Upper lobe of left lung (tissue), 6 donors: ENCODE data around the gene PRSS36. TPM values are rescaled to one million over a fixed set of nuclear protein-coding genes. Genes with fewer than 3 reads are reported as not detected.

ENCODE experiments used
- ATAC-seq, 2 donors: fragments of 200-7000 bp; cut with Tn5 transposase; one replicate each; pipeline ENCODE4 v1.9.1; 2022; ENCODE audit warnings: mild to moderate bottlenecking in 2 of 2, moderate library complexity in 2 of 2; ENCODE audit not compliant: low FRiP score in 2 of 2
- DNase-seq, 2 donors: peaks; one replicate each; pipeline ENCODE4 v3.0.0-alpha.2; 2019 to 2020
- H3K27ac ChIP-seq, 4 donors: fragments of 200-600 bp; sonication (generic); one replicate each; pipeline ENCODE4 v1.5.1; 2016 to 2019
- H3K27me3 ChIP-seq, 4 donors: fragments of 200-600 bp; sonication (generic); one replicate each; pipeline ENCODE4 v1.5.1; 2017 to 2019
- H3K36me3 ChIP-seq, 4 donors: fragments of 200-600 bp; sonication (generic); one replicate each; pipeline ENCODE4 v1.5.1; 2016 to 2019
- H3K4me1 ChIP-seq, 4 donors: fragments of 200-600 bp; sonication (generic); one replicate each; pipeline ENCODE4 v1.5.1; 2018 to 2019
- H3K4me3 ChIP-seq, 4 donors: fragments of 200-600 bp; sonication (generic); one replicate each; pipeline ENCODE4 v1.5.1; 2017 to 2019; ENCODE audit warnings: mild to moderate bottlenecking in 2 of 4, moderate library complexity in 1 of 4
- H3K9me3 ChIP-seq, 4 donors: fragments of 200-600 bp; sonication (generic); one replicate each; pipeline ENCODE4 v1.5.1; 2018 to 2019
- CTCF ChIP-seq, 6 experiments: fragments of 450-650 bp in 4 of 6; fragments of 200-600 bp in 2 of 6; sonication (generic) in 2 of 6; IDR thresholded peaks; one replicate each; pipeline ENCODE4 v1.5.1; 2016 to 2019; ENCODE audit warnings: antibody characterized with exemption in 6 of 6
- EP300 ChIP-seq, 4 donors: sonication (generic); formaldehyde crosslinking; IDR thresholded peaks; one replicate each; pipeline ENCODE4 v1.5.1; 2017; ENCODE audit warnings: antibody characterized with exemption in 4 of 4, control low read depth in 2 of 4
- POLR2A ChIP-seq, 4 donors: fragments of 450-650 bp; IDR thresholded peaks; one replicate each; pipeline ENCODE4 v1.5.1; 2016 to 2017; ENCODE audit warnings: antibody characterized with exemption in 4 of 4, mild to moderate bottlenecking in 2 of 4
- POLR2AphosphoS5 ChIP-seq, 2 donors: sonication (generic); formaldehyde crosslinking; IDR thresholded peaks; one replicate each; pipeline ENCODE4 v1.5.1; 2017; ENCODE audit warnings: antibody characterized with exemption in 2 of 2
- WGBS, 2 donors: methylation state at CpG; one replicate each; pipeline ENCODE4 v1.1.5; 2017 to 2018; 5-methylcytosine and 5-hydroxymethylcytosine counted together
- total RNA-seq, 6 donors: library from RNA; depleted of rRNA in 4 of 6; stranded (reverse); fragments of >200 nt in 4 of 6; gene quantifications; one replicate each; pipeline versions ENCODE4 v1.1.0 to v1.2.1, GENCODE V29; 2016 to 2021
- donor health status: DM: no; HTN: no; CAD: no; lungs with moderate emphysema.
- donor health status: DM: no; HTN: yes; CAD: no; lungs with severe emphysema.

Gene PRSS36
- total RNA-seq, 6 donors from 2014 or later = 1.4 to 61.8 (median 5.6) TPM

DNA sequence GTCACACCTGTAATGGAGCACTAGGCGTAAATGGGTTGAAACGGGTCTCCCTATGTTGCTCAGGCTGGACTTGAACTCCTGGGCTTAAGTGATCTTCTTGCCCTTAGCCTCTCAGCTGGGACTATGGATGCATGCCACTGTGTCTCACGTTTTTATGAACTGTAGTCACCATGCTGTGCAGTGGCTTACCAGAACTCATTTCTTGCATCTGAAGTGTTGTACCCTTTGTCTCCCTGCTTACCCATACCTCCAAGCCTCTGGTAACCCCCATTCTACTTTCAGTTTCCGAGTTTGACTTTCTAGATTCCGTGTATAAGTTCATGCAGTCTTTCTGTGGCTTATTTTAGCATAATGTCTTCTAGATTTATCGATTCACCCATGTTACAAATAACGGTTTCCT is 45.0 kb upstream of the PRSS36 start:
- Histone ChIP-seq H3K27me3 (no peaks in the 10 kb centered on the region), H3K4me3 (no peak overlapping the region), H3K4me1 (peaks cover 0 to under 1% (median 0%) of the 10 kb centered on the region in 4 donors), H3K36me3 (peaks cover 38 to 82% (median 60%) of the 10 kb centered on the region in 4 donors), H3K27ac (no peak overlapping the region), H3K9me3 (no peaks in the 10 kb centered on the region)
- ATAC-seq (no peak), DNase-seq (no peak)
- WGBS, 2 donors = 82 to 86% methylated on average over 7 of the region's 7 CpGs
- no peak for TF ChIP-seq POLR2A (IDR thresholded peaks at IDR 0.05)

DNA sequence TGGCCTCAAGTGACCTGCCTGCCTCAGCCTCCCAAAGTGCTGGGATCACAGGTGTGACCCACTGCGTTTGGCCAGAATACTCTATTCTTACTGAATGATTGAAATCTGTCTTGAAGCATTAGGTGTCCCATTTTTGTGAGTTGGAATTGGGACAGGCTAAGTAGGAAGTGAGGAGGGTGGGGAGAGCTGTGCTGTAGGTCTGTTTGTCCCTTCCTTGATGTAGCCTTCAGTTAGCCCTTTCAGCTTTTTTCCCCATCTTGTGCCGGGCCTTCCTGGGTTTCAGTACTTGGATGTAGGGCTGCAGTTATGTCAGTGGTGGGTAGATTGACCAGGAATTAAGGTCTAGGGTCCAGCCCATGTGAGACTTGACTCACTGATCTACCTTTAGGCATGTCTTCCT is 44.0 kb upstream of the PRSS36 start:
- 89 to 90% methylated on average over 2 of the region's 2 CpGs for WGBS, 2 donors
- no peaks in the 10 kb centered on the region for H3K4me1 ChIP-seq
- no peaks in the 10 kb centered on the region for H3K27me3 ChIP-seq
- H3K9me3 ChIP-seq = no peaks in the 10 kb centered on the region
- H3K27ac ChIP-seq = no peak overlapping the region
- H3K4me3 ChIP-seq = no peak overlapping the region
- ATAC-seq (no peak), DNase-seq (no peak)
- H3K36me3 ChIP-seq = peaks cover 49 to 85% (median 70%) of the 10 kb centered on the region in 4 donors
- TF ChIP-seq CTCF (IDR thresholded peaks at IDR 0.05) = no peak
- no peak for TF ChIP-seq POLR2AphosphoS5 (IDR thresholded peaks at IDR 0.05)
- no peak for TF ChIP-seq POLR2A (IDR thresholded peaks at IDR 0.05)
- TF ChIP-seq EP300 (IDR thresholded peaks at IDR 0.05) = no peak

- Histone ChIP-seq H3K27me3 (no peaks in the 10 kb centered on the region), H3K4me3 (no peak overlapping the region), H3K9me3 (no peaks in the 10 kb centered on the region), H3K4me1 (no peaks in the 10 kb centered on the region), H3K27ac (no peak overlapping the region), H3K36me3 (peaks cover 56 to 94% (median 78%) of the 10 kb centered on the region in 4 donors)
- DNase-seq (no peak), ATAC-seq (no peak)
- 92% methylated on average over 16 of the region's 16 CpGs for WGBS, 2 donors
- TF ChIP-seq POLR2AphosphoS5 (IDR thresholded peaks at IDR 0.05) (no peak), POLR2A (IDR thresholded peaks at IDR 0.05) (no peak), EP300 (IDR thresholded peaks at IDR 0.05) (no peak), CTCF (IDR thresholded peaks at IDR 0.05) (no peak)
These were observed 43.2 kb upstream of the PRSS36 start for GRCh38 chr16:31192856-31193642.

- Histone ChIP-seq H3K4me3 (no peak overlapping the region), H3K27me3 (no peaks in the 10 kb centered on the region), H3K27ac (no peak overlapping the region), H3K36me3 (peaks cover 65 to 100% (median 89%) of the 10 kb centered on the region in 4 donors), H3K9me3 (no peaks in the 10 kb centered on the region), H3K4me1 (no peaks in the 10 kb centered on the region)
- ATAC-seq (no peak), DNase-seq (no peak)
- TF ChIP-seq EP300 (IDR thresholded peaks at IDR 0.05) (no peak), POLR2A (IDR thresholded peaks at IDR 0.05) (no peak), POLR2AphosphoS5 (IDR thresholded peaks at IDR 0.05) (no peak), CTCF (IDR thresholded peaks at IDR 0.05) (no peak)
- 83 to 87% methylated on average over 5 of the region's 5 CpGs for WGBS, 2 donors
These were observed 42.0 kb upstream of the PRSS36 start for GRCh38 chr16:31191697-31192428.

DNA sequence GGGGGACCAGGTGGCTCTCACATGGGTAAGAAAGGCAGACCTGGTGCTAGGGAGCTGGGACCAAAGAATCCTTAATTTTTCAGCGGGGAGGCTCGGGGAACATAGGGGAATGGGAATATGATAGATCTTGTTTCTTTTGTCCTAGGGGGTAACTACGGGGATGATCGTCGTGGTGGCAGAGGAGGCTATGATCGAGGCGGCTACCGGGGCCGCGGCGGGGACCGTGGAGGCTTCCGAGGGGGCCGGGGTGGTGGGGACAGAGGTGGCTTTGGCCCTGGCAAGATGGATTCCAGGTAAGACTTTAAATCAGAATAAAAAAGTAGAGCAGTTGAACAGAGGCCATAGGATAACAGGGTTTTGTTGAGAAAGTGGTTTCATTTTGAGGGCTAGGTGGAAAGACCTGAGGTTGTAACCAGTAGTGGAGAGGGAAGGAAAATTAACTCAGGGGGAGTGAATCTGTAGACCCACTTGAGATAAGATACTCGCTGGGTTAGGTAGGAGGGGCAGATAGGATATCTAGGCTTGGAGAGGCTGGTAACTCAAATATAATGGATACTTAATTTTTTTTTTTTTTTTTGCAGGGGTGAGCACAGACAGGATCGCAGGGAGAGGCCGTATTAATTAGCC is 41.1 kb upstream of the PRSS36 start:
- Histone ChIP-seq H3K27ac (no peak overlapping the region), H3K4me3 (no peak overlapping the region), H3K9me3 (no peaks in the 10 kb centered on the region), H3K36me3 (peaks cover 74 to 100% (median 93%) of the 10 kb centered on the region in 4 donors), H3K4me1 (peaks cover 0 to 7% (median 0%) of the 10 kb centered on the region in 4 donors), H3K27me3 (no peaks in the 10 kb centered on the region)
- TF ChIP-seq CTCF (IDR thresholded peaks at IDR 0.05) = no peak
- TF ChIP-seq POLR2A (IDR thresholded peaks at IDR 0.05) = no peak
- no peak for TF ChIP-seq EP300 (IDR thresholded peaks at IDR 0.05)
- TF ChIP-seq POLR2AphosphoS5 (IDR thresholded peaks at IDR 0.05) = no peak
- WGBS, 2 donors = 94% methylated on average over 17 of the region's 17 CpGs
- DNase-seq (no peak), ATAC-seq (no peak)
